HepG2 (cell line): Measurements from ENCODE around the gene DCDC1. TPM values are rescaled to one million over a fixed set of nuclear protein-coding genes. Genes with fewer than 3 reads are reported as not detected.

ENCODE experiments used
- ATAC-seq: fragments of 200-7000 bp; cut with Tn5 transposase; 3 replicates; pipeline ENCODE4 v1.9.1; 2020; ENCODE audit warnings: mild to moderate bottlenecking, moderate library complexity
- BruUV-seq: library from RNA; stranded (reverse); fragments of 400-500 nt; replicated peaks from 2 replicates; lab custom pipeline; 2021; lab: Mats Ljungman, UMichigan
- CTCF ChIA-PET: fragments of 300-600 bp; formaldehyde crosslinking; extraction: SDS; loops from one replicate; lab custom pipeline; 2021; ENCODE audit warnings: low total read pairs, inconsistent platforms, low intra/inter-chr PET ratio; lab: Yijun Ruan, JAX
- POLR2A ChIA-PET: fragments of 350-600 bp; sonication (Branson Sonifier 250); formaldehyde crosslinking; loops from one replicate; lab custom pipeline; 2020; ENCODE audit warnings: antibody characterized with exemption, inconsistent platforms; lab: Yijun Ruan, JAX
- DNase-seq: peaks from one replicate; pipeline ENCODE4 v3.0.0-alpha.2; 2015; ENCODE audit warnings: low spot score
- FAIRE-seq: peaks from 3 replicates; lab custom pipeline; 2011; peaks lifted over from hg19 to GRCh38; lab: Jason Lieb, UNC
- H2AFZ ChIP-seq: one replicate; pipeline ENCODE4 v1.6.1; 2011; ENCODE audit warnings: low read length, inconsistent platforms
- H3K27ac ChIP-seq: fragments of 300-600 bp; 3 replicates; pipeline ENCODE4 v1.8.0; 2011; ENCODE audit warnings: mixed run types, mild to moderate bottlenecking, mixed read lengths, low read length, inconsistent platforms; ENCODE audit not compliant: insufficient read depth; ENCODE audit errors: extremely low read length
- H3K27me3 ChIP-seq, 2 experiments: fragments of 200-600 bp in 1 of 2; 2 replicates in 1 of 2; 3 replicates in 1 of 2; pipeline versions ENCODE4 v1.6.0 to v1.8.0; 2011; ENCODE audit warnings: low read length in 2 of 2, mild to moderate bottlenecking in 2 of 2, moderate library complexity in 2 of 2, inconsistent platforms in 1 of 2; ENCODE audit not compliant: insufficient read depth in 2 of 2, control insufficient read depth in 1 of 2
- H3K36me3 ChIP-seq, 2 experiments: fragments of 200-600 bp in 1 of 2; replicated peaks in 1 of 2; 2 replicates in 1 of 2; 3 replicates in 1 of 2; pipeline versions ENCODE4 v1.5.1 to v1.8.0; 2011; ENCODE audit warnings: low read length in 2 of 2, inconsistent platforms in 1 of 2; ENCODE audit not compliant: insufficient read depth in 2 of 2, control insufficient read depth in 1 of 2
- H3K4me1 ChIP-seq: 2 replicates; pipeline ENCODE4 v1.5.1; 2012; ENCODE audit warnings: low read length, inconsistent platforms; ENCODE audit not compliant: insufficient read depth
- H3K4me2 ChIP-seq: 2 replicates; pipeline ENCODE4 v1.6.0; 2011; ENCODE audit warnings: low read depth, low read length, inconsistent platforms
- H3K4me3 ChIP-seq, 3 experiments: fragments of 200-600 bp in 1 of 3; sonication (generic), shearing (Covaris generic) in 1 of 3; replicated peaks in 1 of 3; 2 replicates each; pipeline ENCODE4 v1.5.1; 2011 to 2016; ENCODE audit warnings: low read length in 3 of 3, inconsistent platforms in 2 of 3, low read depth in 2 of 3, mild to moderate bottlenecking in 2 of 3, control low read depth in 1 of 3, mixed read lengths in 1 of 3; ENCODE audit not compliant: insufficient read depth in 1 of 3
- H3K79me2 ChIP-seq: one replicate; pipeline ENCODE4 v1.6.1; 2011; ENCODE audit warnings: low read length, inconsistent platforms; ENCODE audit not compliant: insufficient read depth
- H3K9ac ChIP-seq: 2 replicates; pipeline ENCODE4 v1.6.0; 2011; ENCODE audit warnings: mild to moderate bottlenecking, low read depth, low read length, inconsistent platforms; ENCODE audit not compliant: insufficient read depth
- H3K9me3 ChIP-seq: 2 replicates; pipeline ENCODE4 v1.5.1; 2012; ENCODE audit warnings: mild to moderate bottlenecking, low read length
- H4K20me1 ChIP-seq: 2 replicates; pipeline ENCODE4 v1.6.0; 2011; ENCODE audit warnings: inconsistent platforms, mild to moderate bottlenecking, low read length, moderate library complexity; ENCODE audit not compliant: insufficient read depth
- ADNP ChIP-seq: sonication (generic); formaldehyde crosslinking; IDR thresholded peaks from 2 replicates; pipeline ENCODE4 v1.4.0; 2020; ENCODE audit warnings: missing genetic modification reagents
- AHR ChIP-seq: IDR thresholded peaks from 2 replicates; pipeline ENCODE4 v1.6.1; 2018; ENCODE audit warnings: missing genetic modification reagents, missing compliant biosample characterization
- ATF1 ChIP-seq: IDR thresholded peaks from 2 replicates; pipeline ENCODE4 v1.6.1; 2016; ENCODE audit warnings: mild to moderate bottlenecking, control low read depth
- HCFC1 ChIP-seq: fragments of 150-350 bp; IDR thresholded peaks from 2 replicates; pipeline ENCODE4 v1.6.1; 2014; ENCODE audit warnings: low read depth, low read length
- ISL2 ChIP-seq: sonication (generic); formaldehyde crosslinking; IDR thresholded peaks from 2 replicates; pipeline ENCODE4 v1.5.0; 2020; ENCODE audit warnings: missing genetic modification reagents
- RFX3 ChIP-seq: IDR thresholded peaks from 2 replicates; pipeline ENCODE4 v1.6.1; 2016; ENCODE audit warnings: missing biosample characterization, missing genetic modification reagents
- SMC3 ChIP-seq: IDR thresholded peaks from 2 replicates; pipeline ENCODE4 v1.6.1; 2011; ENCODE audit warnings: low read length, improper control_type of control experiment
- SP5 ChIP-seq: IDR thresholded peaks from 2 replicates; pipeline ENCODE4 v1.6.1; 2016; ENCODE audit warnings: low read depth, borderline replicate concordance
- WIZ ChIP-seq: sonication (generic); formaldehyde crosslinking; IDR thresholded peaks from 2 replicates; pipeline ENCODE4 v1.5.1; 2020; ENCODE audit warnings: mild to moderate bottlenecking, missing genetic modification reagents
- ZNF431 ChIP-seq: sonication (generic); formaldehyde crosslinking; IDR thresholded peaks from 2 replicates; pipeline ENCODE4 v1.9.0; 2022; ENCODE audit warnings: missing genetic modification reagents, low read depth, mild to moderate bottlenecking, borderline replicate concordance
- ZNF670 ChIP-seq: sonication (generic); formaldehyde crosslinking; IDR thresholded peaks from 2 replicates; pipeline ENCODE4 v1.8.0; 2022; ENCODE audit warnings: mild to moderate bottlenecking, missing genetic modification reagents, borderline replicate concordance
- WGBS: methylation state at CpG from one replicate; pipeline ENCODE4 v1.1.6; 2017; ENCODE audit warnings: low lambda C conversion rate; 5-methylcytosine and 5-hydroxymethylcytosine counted together
- in situ Hi-C: cut with HindIII; loops from 2 replicates; pipeline ENCODE4 v1.10.0; 2017; ENCODE audit warnings: low pct_unique_long_range_greater_than_20kb; ENCODE audit not compliant: extremely low pct_ligation_motif_present
- intact Hi-C: fragments of 100-400 bp; cut with micrococcal nuclease; formaldehyde crosslinking; loops from one replicate; pipeline ENCODE4 v1.10.0; 2022; ENCODE audit not compliant: unreplicated experiment
- polyA plus RNA-seq, 8 experiments: library from polyadenylated mRNA; depleted of rRNA in 3 of 8; stranded (reverse) in 7 of 8; unstranded in 1 of 8; fragments of >200 nt; fragmentation: Illumina TruSeq in 4 of 8; extraction: Trizol in 4 of 8; gene quantifications; 2 replicates each; pipeline versions ENCODE4 v1.2.1 to v1.2.3, GENCODE V29; 2011 to 2016; ENCODE audit warnings: low read depth in 4 of 8, missing spikeins in 1 of 8, mixed read lengths in 1 of 8; ENCODE audit not compliant: insufficient read depth in 1 of 8
- total RNA-seq, 5 experiments: library from RNA; depleted of rRNA; stranded (reverse); fragments of >200 nt; fragmentation: Illumina TruSeq; extraction: Trizol; gene quantifications; 2 replicates each; pipeline ENCODE4 v1.2.3, GENCODE V29; 2016; ENCODE audit warnings: low read depth in 1 of 5
- TF ChIP-seq, protein P1 (sequence below): sonication (generic); formaldehyde crosslinking; IDR thresholded peaks from 2 replicates; pipeline ENCODE4 v1.5.0; 2020; ENCODE audit warnings: mild to moderate bottlenecking, missing genetic modification reagents
- TF ChIP-seq, protein P2 (sequence below): sonication (generic); formaldehyde crosslinking; IDR thresholded peaks from 2 replicates; pipeline ENCODE4 v1.4.0; 2020; ENCODE audit warnings: mild to moderate bottlenecking, low read depth, missing genetic modification reagents
- TF ChIP-seq, protein P3 (sequence below): sonication (generic); formaldehyde crosslinking; IDR thresholded peaks from 2 replicates; pipeline ENCODE4 v1.4.0; 2020; ENCODE audit warnings: mild to moderate bottlenecking, missing genetic modification reagents

Gene DCDC1
- total and polyA plus RNA-seq, 2 of the 13 experiments (the other 11 are each of a cell fraction or from before 2014, with no cell fraction given) = 0.12 to 0.27 TPM

GRCh38 chr11:30921811-30922210, 447.7 kb downstream of the DCDC1 start:
- no peaks in the 10 kb centered on the region for H3K4me1 ChIP-seq
- no peak overlapping the region for H3K27ac ChIP-seq
- WGBS = 3% methylated on average over 3 of the region's 3 CpGs
- intact Hi-C loops (no loop called here), in situ Hi-C loops (loop anchor here (25.0 kb wide), 1 partner anchor 1485 kb away; no protein-coding TSS in a partner anchor)
- no peaks in the 10 kb centered on the region for H3K36me3 ChIP-seq
- ATAC-seq (no peak), FAIRE-seq (no peak), DNase-seq (no peak)
- TF ChIP-seq ADNP (CRISPR knock-in tag) (no peak), AHR (no peak)
- TF ChIP-seq, protein P1, sequence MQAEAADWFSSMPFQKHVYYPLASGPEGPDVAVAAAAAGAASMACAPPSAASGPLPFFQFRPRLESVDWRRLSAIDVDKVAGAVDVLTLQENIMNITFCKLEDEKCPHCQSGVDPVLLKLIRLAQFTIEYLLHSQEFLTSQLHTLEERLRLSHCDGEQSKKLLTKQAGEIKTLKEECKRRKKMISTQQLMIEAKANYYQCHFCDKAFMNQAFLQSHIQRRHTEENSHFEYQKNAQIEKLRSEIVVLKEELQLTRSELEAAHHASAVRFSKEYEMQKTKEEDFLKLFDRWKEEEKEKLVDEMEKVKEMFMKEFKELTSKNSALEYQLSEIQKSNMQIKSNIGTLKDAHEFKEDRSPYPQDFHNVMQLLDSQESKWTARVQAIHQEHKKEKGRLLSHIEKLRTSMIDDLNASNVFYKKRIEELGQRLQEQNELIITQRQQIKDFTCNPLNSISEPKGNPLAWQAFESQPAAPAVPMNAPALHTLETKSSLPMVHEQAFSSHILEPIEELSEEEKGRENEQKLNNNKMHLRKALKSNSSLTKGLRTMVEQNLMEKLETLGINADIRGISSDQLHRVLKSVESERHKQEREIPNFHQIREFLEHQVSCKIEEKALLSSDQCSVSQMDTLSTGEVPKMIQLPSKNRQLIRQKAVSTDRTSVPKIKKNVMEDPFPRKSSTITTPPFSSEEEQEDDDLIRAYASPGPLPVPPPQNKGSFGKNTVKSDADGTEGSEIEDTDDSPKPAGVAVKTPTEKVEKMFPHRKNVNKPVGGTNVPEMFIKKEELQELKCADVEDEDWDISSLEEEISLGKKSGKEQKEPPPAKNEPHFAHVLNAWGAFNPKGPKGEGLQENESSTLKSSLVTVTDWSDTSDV (CRISPR knock-in tag) = no peak
- no peak overlapping the region for H3K4me3 ChIP-seq
- no peaks in the 10 kb centered on the region for H4K20me1 ChIP-seq
- POLR2A ChIA-PET = no interaction called here
- no peaks in the 10 kb centered on the region for H3K27me3 ChIP-seq
- no peak overlapping the region for H3K9ac ChIP-seq
- CTCF ChIA-PET = no interaction called here
- no peaks in the 10 kb centered on the region for H3K9me3 ChIP-seq
- H2AFZ ChIP-seq = no peak overlapping the region
- no peaks in the 10 kb centered on the region for H3K79me2 ChIP-seq
- no peak overlapping the region for H3K4me2 ChIP-seq
- BruUV-seq = no TSS peak

- ChIA-PET CTCF (no interaction called here), POLR2A (no interaction called here)
- Histone ChIP-seq H3K4me2 (no peak overlapping the region), H3K79me2 (no peaks in the 10 kb centered on the region), H3K27me3 (no peaks in the 10 kb centered on the region), H3K9me3 (no peaks in the 10 kb centered on the region), H3K27ac (no peak overlapping the region), H4K20me1 (no peaks in the 10 kb centered on the region), H3K4me3 (no peak overlapping the region), H3K36me3 (no peaks in the 10 kb centered on the region), H3K9ac (no peak overlapping the region), H3K4me1 (no peaks in the 10 kb centered on the region), H2AFZ (no peak overlapping the region)
- intact Hi-C loops = loop anchor here (2.0 kb wide), 1 partner anchor 1471 kb away; no protein-coding TSS in a partner anchor
- in situ Hi-C loops = loop anchor here (5.0 to 25.0 kb wide), 2 partner anchors 577 to 1482 kb away; no protein-coding TSS in a partner anchor
- DNase-seq = no peak
- no TSS peak for BruUV-seq
- 3% methylated on average over 8 of the region's 8 CpGs for WGBS
- ATAC-seq = no peak
- FAIRE-seq = no peak
- no peak for TF ChIP-seq ZNF431
- TF ChIP-seq WIZ (CRISPR knock-in tag) = no peak
- TF ChIP-seq ATF1 (CRISPR knock-in tag) = no peak
- TF ChIP-seq SP5 (CRISPR knock-in tag) = no peak
- TF ChIP-seq ZNF670 (CRISPR knock-in tag) = no peak
- no peak for TF ChIP-seq SMC3
- no peak for TF ChIP-seq RFX3 (CRISPR knock-in tag)
- TF ChIP-seq, protein P2, sequence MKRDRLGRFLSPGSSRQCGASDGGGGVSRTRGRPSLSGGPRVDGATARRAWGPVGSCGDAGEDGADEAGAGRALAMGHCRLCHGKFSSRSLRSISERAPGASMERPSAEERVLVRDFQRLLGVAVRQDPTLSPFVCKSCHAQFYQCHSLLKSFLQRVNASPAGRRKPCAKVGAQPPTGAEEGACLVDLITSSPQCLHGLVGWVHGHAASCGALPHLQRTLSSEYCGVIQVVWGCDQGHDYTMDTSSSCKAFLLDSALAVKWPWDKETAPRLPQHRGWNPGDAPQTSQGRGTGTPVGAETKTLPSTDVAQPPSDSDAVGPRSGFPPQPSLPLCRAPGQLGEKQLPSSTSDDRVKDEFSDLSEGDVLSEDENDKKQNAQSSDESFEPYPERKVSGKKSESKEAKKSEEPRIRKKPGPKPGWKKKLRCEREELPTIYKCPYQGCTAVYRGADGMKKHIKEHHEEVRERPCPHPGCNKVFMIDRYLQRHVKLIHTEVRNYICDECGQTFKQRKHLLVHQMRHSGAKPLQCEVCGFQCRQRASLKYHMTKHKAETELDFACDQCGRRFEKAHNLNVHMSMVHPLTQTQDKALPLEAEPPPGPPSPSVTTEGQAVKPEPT (CRISPR knock-in tag) = no peak
- TF ChIP-seq HCFC1 = no peak
- TF ChIP-seq, protein P3, sequence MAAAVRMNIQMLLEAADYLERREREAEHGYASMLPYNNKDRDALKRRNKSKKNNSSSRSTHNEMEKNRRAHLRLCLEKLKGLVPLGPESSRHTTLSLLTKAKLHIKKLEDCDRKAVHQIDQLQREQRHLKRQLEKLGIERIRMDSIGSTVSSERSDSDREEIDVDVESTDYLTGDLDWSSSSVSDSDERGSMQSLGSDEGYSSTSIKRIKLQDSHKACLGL (CRISPR knock-in tag) = no peak
- TF ChIP-seq ISL2 (CRISPR knock-in tag) = no peak
These were observed 450.0 kb downstream of the DCDC1 start for GRCh38 chr11:30919389-30920152.
